GM12878 (cell line): ENCODE results near the gene CDC34. TPM values are rescaled to one million over a fixed set of nuclear protein-coding genes. Genes with fewer than 3 reads are reported as not detected.

Experiments
- ASH2L ChIP-seq: fragments of 300-600, 200-600 bp; sonication (generic); IDR thresholded peaks from 2 replicates; pipeline ENCODE4 v1.6.1; 2017; ENCODE audit warnings: low read depth, mild to moderate bottlenecking, borderline replicate concordance
- BHLHE40 ChIP-seq, 2 experiments: fragments of 450-650 bp in 1 of 2; IDR thresholded peaks; 2 replicates each; pipeline ENCODE4 v1.6.1; 2011 to 2017; ENCODE audit warnings: low read depth in 2 of 2, borderline replicate concordance in 1 of 2, improper control_type of control experiment in 1 of 2, low read length in 1 of 2, mild to moderate bottlenecking in 1 of 2
- CREM ChIP-seq: IDR thresholded peaks from 2 replicates; pipeline ENCODE4 v1.6.1; 2014; ENCODE audit warnings: antibody characterized with exemption, low read depth
- E4F1 ChIP-seq: fragments of 450-650 bp; IDR thresholded peaks from 2 replicates; pipeline ENCODE4 v1.6.1; 2018; ENCODE audit warnings: borderline replicate concordance, mild to moderate bottlenecking; ENCODE audit not compliant: partially characterized antibody
- ELK1 ChIP-seq: IDR thresholded peaks from 2 replicates; pipeline ENCODE4 v1.6.1; 2012; ENCODE audit warnings: low read depth, low read length, improper control_type of control experiment
- GATAD2B ChIP-seq: fragments of 450-650 bp; conservative IDR thresholded peaks from 2 replicates; pipeline ENCODE4 v1.6.1; 2017; ENCODE audit warnings: low read depth, mild to moderate bottlenecking, moderate library complexity
- HCFC1 ChIP-seq: fragments of 150-350 bp; IDR thresholded peaks from 2 replicates; pipeline ENCODE4 v1.6.1; 2014; ENCODE audit warnings: low read length
- MYC ChIP-seq: IDR thresholded peaks from 2 replicates; pipeline ENCODE4 v1.6.1; 2011; ENCODE audit warnings: mild to moderate bottlenecking, low read length, moderate library complexity, inconsistent platforms; ENCODE audit not compliant: insufficient read depth, insufficient replicate concordance, insufficient read length, severe bottlenecking
- NFYB ChIP-seq: IDR thresholded peaks from 2 replicates; pipeline ENCODE4 v1.6.1; 2011; ENCODE audit warnings: low read depth, mild to moderate bottlenecking, low read length, improper control_type of control experiment, moderate library complexity; ENCODE audit not compliant: insufficient read depth
- NKRF ChIP-seq: fragments of 450-650 bp; conservative IDR thresholded peaks from 2 replicates; pipeline ENCODE4 v1.6.1; 2017; ENCODE audit warnings: mild to moderate bottlenecking, moderate library complexity
- SMARCA5 ChIP-seq: fragments of 450-650 bp; IDR thresholded peaks from 2 replicates; pipeline ENCODE4 v1.6.1; 2017; ENCODE audit warnings: mild to moderate bottlenecking
- STAT1 ChIP-seq: fragments of 450-650 bp; conservative IDR thresholded peaks from 2 replicates; pipeline ENCODE4 v1.6.1; 2014; ENCODE audit warnings: antibody characterized with exemption, mild to moderate bottlenecking
- TBL1XR1 ChIP-seq: IDR thresholded peaks from 2 replicates; pipeline ENCODE4 v1.6.1; 2012; ENCODE audit warnings: low read depth, low read length, improper control_type of control experiment
- WRNIP1 ChIP-seq: IDR thresholded peaks from 2 replicates; pipeline ENCODE4 v1.6.1; 2011; ENCODE audit warnings: low read depth, low read length, improper control_type of control experiment, borderline replicate concordance
- ZNF217 ChIP-seq: fragments of 450-650 bp; IDR thresholded peaks from 2 replicates; pipeline ENCODE4 v1.6.1; 2017; ENCODE audit warnings: antibody characterized with exemption, mild to moderate bottlenecking
- ZNF384 ChIP-seq: IDR thresholded peaks from 2 replicates; pipeline ENCODE4 v1.6.1; 2012; ENCODE audit warnings: low read depth, mild to moderate bottlenecking, low read length, improper control_type of control experiment, borderline replicate concordance
- polyA plus RNA-seq, 11 experiments: library from polyadenylated mRNA; depleted of rRNA in 4 of 11; unstranded in 6 of 11; stranded (reverse) in 5 of 11; fragments of >200 nt; fragmentation: Nextera tagmentation in 4 of 11; fragmentation: Illumina TruSeq in 1 of 11; extraction: Ambion mirVana in 4 of 11; extraction: Trizol in 1 of 11; gene quantifications; 1 replicate in 1 of 11; 2 replicates in 10 of 11; pipeline versions ENCODE4 v1.2.1 to v1.2.3, GENCODE V29; 2011 to 2016; ENCODE audit warnings: inconsistent platforms in 2 of 11, missing spikeins in 2 of 11, low read depth in 1 of 11
- total RNA-seq, 4 experiments: library from RNA; depleted of rRNA in 3 of 4; stranded (reverse); fragments of >200 nt in 3 of 4; fragmentation: Illumina TruSeq in 1 of 4; extraction: Trizol in 1 of 4; gene quantifications; 2 replicates each; pipeline versions ENCODE4 v1.2.1 to v1.2.3, GENCODE V29; 2013 to 2021
- TF ChIP-seq, protein P1 (sequence below): fragments of 450-650 bp; IDR thresholded peaks from 2 replicates; pipeline ENCODE4 v1.6.1; 2018; ENCODE audit warnings: mild to moderate bottlenecking, low read depth, moderate library complexity; ENCODE audit not compliant: partially characterized antibody
- TF ChIP-seq, protein P2 (sequence below): IDR thresholded peaks from 2 replicates; pipeline ENCODE4 v1.6.1; 2012; ENCODE audit warnings: low read depth, low read length, improper control_type of control experiment
- TF ChIP-seq, protein P3 (sequence below): IDR thresholded peaks from 2 replicates; pipeline ENCODE4 v1.6.1; 2011; ENCODE audit warnings: borderline replicate concordance, low read depth, mild to moderate bottlenecking, moderate library complexity, low read length; ENCODE audit not compliant: insufficient read depth, poor library complexity, severe bottlenecking

CDC34 gene
- total and polyA plus RNA-seq, 10 of the 15 experiments (the other 5 are each of a cell fraction or from before 2014, with no cell fraction given), result 0.31 to 48.9 (median 28.5) TPM

- TF ChIP-seq STAT1 (no peak), WRNIP1 (no peak), GATAD2B (peak; percentile 48; the same call in 1 of the 2 replicates), HCFC1 (no peak), ELK1 (no peak), E4F1 (no peak), ASH2L (no peak), BHLHE40 (IDR thresholded peaks at IDR 0.05; ENCODE audit: borderline replicate concordance in 1 of 2, low read depth in 2 of 2, low read length in 1 of 2) (peak in 1 of 2 experiments; percentile 64; a peak in 1 of 4 replicates), ZNF217 (no peak), CREM (no peak), NKRF (no peak), MYC (no peak), SMARCA5 (no peak), TBL1XR1 (no peak), ZNF384 (no peak), NFYB (no peak)
- TF ChIP-seq, protein P1, sequence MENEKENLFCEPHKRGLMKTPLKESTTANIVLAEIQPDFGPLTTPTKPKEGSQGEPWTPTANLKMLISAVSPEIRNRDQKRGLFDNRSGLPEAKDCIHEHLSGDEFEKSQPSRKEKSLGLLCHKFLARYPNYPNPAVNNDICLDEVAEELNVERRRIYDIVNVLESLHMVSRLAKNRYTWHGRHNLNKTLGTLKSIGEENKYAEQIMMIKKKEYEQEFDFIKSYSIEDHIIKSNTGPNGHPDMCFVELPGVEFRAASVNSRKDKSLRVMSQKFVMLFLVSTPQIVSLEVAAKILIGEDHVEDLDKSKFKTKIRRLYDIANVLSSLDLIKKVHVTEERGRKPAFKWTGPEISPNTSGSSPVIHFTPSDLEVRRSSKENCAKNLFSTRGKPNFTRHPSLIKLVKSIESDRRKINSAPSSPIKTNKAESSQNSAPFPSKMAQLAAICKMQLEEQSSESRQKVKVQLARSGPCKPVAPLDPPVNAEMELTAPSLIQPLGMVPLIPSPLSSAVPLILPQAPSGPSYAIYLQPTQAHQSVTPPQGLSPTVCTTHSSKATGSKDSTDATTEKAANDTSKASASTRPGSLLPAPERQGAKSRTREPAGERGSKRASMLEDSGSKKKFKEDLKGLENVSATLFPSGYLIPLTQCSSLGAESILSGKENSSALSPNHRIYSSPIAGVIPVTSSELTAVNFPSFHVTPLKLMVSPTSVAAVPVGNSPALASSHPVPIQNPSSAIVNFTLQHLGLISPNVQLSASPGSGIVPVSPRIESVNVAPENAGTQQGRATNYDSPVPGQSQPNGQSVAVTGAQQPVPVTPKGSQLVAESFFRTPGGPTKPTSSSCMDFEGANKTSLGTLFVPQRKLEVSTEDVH, result no peak
- TF ChIP-seq, protein P2, sequence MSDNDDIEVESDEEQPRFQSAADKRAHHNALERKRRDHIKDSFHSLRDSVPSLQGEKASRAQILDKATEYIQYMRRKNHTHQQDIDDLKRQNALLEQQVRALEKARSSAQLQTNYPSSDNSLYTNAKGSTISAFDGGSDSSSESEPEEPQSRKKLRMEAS, result no peak
- TF ChIP-seq, protein P3, sequence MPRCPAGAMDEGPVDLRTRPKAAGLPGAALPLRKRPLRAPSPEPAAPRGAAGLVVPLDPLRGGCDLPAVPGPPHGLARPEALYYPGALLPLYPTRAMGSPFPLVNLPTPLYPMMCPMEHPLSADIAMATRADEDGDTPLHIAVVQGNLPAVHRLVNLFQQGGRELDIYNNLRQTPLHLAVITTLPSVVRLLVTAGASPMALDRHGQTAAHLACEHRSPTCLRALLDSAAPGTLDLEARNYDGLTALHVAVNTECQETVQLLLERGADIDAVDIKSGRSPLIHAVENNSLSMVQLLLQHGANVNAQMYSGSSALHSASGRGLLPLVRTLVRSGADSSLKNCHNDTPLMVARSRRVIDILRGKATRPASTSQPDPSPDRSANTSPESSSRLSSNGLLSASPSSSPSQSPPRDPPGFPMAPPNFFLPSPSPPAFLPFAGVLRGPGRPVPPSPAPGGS, result no peak
Measured at GRCh38 chr19:588093-588740, 56.7 kb downstream of the CDC34 start (continued).
